KG1 (cell line): ENCODE results near the gene NUDT22.

Source experiments
- DNase-seq: peaks from one replicate; lab custom pipeline; 2025; lab: John Stamatoyannopoulos, UW

The NUDT22 gene

GRCh38 chr11:64207256-64208085, 18.6 kb upstream of the NUDT22 start:
- DNase-seq: peak; percentile 94

DNA sequence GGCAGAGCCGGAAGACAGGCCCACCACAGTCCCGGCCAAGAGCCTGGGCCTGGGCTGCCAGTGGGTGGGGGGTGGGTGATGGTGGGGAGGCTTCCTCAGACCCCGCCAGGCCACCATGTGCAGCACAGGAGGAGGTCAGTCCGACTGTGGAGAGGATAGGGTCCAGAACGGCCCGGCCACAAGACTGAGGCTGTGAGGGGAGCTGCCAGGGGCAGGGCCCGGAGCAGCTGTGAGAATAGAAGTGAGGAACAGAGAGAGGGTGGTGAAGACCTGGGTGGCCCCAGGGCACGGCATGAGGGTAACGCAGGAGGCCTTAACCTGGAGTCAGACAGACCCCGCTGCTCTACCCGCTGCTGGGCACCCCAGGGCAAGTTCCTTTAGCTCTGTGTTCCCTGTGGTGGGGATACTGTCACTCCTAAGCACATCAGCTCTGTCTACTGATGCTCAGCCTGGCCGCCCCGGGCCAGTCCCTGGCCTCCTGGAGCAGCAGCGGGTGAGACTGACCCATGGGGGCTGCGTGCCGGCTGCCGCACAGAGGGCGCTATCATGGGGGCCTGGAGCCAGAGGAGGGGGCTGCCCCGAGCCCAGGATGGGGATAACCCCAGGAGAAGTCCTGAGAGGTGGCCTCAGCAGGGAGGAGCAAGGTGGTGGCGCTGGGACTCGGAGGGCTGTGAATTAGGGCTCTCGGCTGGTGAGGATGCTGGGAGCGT, 17.8 kb upstream of the NUDT22 start:
- no peak for DNase-seq

DNA sequence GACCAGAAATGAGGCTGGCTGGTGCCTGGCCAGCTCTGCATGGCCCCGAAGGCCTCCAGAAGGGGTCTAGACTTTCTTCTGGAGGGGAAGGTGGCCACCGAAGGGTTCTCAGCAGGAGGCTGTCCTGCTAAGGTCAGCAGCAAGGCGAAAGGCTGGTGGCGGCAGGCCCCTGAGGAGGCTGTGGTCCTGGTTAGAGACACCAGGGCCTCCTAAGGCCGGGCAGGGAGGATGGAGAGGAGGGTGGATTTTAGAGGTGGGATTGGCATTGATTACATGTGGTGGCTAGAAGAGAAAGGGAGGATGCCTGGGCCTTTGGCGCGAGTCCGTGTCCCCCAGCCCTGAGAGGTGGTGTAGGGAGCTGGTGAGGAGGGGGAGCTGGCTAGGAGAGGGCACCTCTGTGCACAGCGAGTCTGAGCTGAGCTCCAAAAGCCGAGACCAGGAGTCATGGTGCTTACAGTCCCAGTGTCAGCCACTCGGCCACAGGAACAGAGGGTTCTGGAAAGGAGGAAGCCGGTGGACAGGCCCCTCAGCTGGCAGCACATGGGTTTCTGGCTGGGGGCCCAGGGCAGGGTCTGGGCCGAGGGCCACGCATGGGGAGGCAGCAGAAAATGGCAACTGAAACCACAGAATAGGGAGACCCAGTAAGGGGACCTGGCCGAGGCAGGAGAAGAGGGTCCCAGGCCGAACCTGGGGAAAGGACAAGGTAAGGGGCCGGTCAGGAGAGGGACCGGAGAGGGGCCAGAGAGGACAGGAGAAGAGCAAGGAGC, 17.1 kb upstream of the NUDT22 start:
- no peak for DNase-seq

GRCh38 chr11:64209563-64209843, 16.6 kb upstream of the NUDT22 start:
- DNase-seq: no peak

DNA sequence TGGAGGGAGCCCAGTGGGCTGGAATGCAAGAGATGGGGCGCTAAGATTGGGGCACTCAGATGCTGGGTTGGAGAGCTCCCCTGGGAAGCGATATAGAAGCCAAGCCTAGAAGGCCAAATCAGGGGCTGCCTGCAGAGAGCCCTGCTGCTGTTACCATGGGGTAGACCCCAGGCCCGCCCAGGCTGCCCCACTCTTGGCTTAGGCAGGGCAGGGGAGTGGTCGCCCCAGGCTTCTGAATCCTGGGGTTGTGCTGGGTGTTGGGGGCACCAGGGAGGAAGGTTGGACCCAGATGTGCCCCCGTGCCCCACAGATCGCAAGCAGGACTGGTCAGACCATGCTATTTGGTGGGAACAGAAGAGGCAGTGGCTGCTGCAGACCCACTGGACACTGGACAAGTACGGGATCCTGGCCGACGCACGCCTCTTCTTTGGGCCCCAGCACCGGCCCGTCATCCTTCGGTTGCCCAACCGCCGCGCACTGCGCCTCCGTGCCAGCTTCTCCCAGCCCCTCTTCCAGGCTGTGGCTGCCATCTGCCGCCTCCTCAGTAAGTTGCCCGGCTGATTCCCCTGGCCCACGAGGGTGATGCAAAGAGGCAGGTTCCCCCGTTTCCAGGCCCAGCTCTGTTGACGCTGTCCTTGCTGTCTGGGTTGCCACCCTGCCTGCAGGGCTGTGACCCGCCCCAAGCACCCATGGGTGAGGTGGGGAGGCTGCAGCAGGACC, 15.6 kb upstream of the NUDT22 start:
- DNase-seq: no peak

DNA sequence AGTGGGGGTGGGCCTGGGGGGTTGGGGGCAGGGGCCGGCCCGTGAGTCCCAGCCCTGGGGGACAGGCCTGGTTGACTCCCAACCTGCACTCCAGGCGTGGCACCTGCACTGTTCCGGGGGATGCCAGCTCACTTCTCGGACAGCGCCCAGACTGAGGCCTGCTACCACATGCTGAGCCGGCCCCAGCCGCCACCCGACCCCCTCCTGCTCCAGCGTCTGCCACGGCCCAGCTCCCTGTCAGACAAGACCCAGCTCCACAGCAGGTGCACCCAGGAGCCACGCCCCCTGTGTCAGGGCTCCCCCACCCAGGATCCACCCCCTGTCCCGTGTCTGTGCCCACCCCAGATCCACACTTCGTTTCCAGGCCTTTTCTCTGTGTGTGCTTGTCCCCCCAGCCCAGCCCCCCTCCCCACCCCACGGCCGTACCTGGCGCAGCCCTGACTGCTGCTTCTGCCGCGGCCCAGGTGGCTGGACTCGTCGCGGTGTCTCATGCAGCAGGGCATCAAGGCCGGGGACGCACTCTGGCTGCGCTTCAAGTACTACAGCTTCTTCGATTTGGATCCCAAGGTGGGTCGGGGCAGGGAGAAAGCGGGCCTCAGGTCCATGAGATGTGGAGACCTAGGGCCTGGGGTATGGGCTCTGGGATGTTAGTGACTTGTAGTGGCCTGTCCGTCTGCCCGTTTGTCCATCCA, 14.7 kb upstream of the NUDT22 start:
- no peak for DNase-seq

DNA sequence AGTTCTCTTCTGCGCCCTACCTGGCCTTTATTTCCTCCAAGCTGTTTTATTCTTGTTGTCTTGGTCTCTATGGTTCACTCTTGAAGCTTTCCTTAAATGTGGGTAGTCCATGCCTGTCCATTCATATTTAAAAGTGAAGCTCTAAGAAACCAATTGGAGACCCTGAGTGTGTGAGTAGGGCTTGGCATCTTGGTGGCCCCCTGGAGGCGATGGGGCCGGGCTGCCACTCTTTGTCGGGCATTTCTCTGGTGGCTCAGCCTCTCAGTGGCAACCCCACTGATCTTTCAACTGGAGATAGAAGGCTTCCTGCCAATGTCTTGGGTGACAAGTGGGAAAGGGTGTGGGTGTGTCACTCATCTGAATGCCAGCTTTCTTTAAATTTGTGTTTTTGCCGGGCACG, 9.2 kb upstream of the NUDT22 start:
- no peak for DNase-seq

DNA sequence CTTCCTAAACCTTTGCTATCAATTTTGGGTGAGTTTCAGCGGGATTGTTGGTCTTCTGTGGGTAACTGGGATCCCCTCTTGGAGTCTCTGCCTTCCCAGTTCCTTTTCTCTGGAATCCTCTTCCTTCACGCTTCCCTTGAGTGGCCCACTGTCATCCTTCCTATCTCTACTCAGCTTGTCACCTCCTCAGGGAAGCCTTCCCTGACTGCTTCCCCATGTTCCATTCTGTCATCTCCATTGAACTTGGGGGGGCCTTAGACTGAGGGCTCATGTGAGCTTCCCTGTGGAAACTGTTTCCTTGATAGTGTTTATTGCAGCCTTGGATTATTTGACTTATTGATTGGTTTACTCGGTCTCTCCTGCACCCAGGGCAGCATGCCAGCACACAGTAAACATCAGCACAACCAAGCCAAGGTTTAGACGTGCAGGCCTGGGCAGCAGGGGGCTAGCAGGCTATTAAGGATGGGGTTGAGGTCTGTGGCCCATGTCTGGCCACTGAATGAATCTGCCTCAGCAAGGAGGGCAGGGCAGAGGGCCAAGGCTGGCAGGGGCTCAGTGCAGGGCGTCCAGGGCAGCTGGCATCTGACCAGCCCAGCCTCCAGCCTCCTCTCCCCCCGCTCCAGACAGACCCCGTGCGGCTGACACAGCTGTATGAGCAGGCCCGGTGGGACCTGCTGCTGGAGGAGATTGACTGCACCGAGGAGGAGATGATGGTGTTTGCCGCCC, 7.3 kb upstream of the NUDT22 start:
- no peak for DNase-seq

- DNase-seq: no peak
These were observed 6.8 kb upstream of the NUDT22 start for GRCh38 chr11:64219354-64219684.

GRCh38 chr11:64219755-64220154, 6.3 kb upstream of the NUDT22 start:
- no peak for DNase-seq

DNA sequence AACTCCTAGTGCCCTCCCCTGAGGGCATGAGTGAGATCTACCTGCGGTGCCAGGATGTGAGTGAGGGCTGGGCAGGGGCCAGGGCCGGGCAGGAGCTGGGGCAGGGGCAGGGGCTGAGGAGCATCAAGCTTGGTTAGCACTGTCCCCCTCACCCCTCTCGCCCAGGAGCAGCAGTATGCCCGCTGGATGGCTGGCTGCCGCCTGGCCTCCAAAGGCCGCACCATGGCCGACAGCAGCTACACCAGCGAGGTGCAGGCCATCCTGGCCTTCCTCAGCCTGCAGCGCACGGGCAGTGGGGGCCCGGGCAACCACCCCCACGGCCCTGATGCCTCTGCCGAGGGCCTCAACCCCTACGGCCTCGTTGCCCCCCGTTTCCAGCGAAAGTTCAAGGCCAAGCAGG, 5.8 kb upstream of the NUDT22 start:
- no peak for DNase-seq

DNA sequence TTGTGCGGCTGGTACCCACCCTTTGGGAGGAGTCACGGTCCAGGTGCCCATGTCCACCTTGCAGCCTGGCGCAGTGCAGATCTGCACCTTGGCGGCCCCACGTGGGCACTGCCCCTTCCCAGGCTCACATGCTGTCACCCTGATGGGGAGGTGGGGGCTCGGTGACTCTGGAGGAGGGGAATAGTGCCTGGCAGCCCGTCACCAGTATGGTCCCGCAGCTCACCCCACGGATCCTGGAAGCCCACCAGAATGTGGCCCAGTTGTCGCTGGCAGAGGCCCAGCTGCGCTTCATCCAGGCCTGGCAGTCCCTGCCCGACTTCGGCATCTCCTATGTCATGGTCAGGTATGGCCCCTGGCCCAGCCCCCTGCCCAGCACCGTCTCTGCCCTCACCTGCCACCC, 5.3 kb upstream of the NUDT22 start:
- no peak for DNase-seq

DNA sequence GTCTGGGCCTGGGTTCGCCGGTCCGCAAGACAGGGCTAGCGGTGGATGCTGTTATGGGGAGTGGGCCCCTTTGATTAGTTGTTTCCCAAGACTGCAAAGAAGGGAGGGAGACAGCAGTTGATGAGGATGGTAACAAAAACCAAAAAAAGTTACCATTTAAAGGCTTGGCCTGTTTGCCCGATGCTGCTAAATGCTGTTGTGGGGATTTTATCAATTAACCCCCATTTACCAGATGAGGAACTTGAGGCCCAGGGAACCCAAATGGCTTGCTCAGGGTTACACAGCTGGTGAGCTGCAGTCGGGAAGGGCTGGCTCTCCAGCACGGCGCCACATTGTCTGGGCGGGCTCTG, 3.4 kb upstream of the NUDT22 start:
- DNase-seq: no peak

- DNase-seq: no peak
These were observed 2.9 kb upstream of the NUDT22 start for GRCh38 chr11:64223001-64223651.

- DNase-seq: no peak
These were observed 1.8 kb upstream of the NUDT22 start for GRCh38 chr11:64224151-64224890.

DNA sequence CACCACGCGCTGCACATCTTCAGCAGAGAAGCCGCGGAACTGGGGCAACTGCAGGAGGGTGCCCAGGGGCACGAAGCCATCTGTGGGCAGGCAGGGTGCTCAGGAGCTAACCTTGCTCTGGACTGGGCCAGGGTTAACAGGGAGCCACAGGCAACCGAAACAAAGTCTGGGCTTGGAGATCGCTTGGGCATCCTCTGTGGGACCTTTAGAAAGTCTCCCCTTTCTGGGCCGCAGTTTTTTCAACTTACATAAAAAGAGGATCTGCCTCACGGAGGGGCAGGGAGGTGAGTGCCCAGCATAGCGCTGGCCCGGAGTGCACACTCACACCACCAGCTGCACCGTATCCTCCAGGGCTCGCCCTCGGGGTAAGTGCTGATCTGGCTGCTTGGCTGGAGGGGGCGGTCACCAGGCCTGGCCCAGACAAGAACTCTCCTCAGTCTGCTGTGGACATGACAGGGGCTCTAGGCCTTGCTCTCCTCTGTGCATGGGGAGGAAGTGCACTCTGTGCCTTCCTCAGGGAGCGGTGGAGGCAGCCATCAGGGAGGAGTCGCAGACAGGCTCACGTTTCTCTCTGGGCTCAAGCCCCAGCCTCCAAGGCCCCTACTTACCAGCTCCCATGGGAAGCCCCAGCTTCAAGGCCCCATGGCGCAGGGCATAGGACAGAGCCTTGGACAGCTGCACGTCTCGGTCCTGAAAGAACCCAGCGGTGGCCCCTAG, 1.0 kb upstream of the NUDT22 start:
- peak; percentile 41 for DNase-seq

DNA sequence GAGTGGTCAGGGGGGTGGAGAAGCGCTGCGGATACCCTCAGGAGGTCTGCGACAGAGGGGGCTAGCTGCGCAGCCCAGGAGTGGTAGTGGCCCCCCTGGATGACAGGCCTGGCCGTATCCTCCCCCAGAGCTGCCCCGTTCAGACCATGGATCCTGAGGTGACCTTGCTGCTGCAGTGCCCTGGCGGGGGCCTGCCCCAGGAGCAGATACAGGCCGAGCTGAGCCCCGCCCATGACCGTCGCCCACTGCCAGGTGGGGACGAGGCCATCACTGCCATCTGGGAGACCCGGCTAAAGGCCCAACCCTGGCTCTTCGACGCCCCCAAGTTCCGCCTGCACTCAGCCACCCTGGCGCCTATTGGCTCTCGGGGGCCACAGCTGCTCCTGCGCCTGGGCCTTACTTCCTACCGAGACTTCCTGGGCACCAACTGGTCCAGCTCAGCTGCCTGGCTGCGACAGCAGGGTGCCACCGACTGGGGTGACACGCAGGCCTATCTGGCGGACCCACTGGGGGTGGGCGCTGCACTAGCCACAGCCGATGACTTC, 505 bp downstream of the NUDT22 start:
- DNase-seq: peak; percentile 77

DNA sequence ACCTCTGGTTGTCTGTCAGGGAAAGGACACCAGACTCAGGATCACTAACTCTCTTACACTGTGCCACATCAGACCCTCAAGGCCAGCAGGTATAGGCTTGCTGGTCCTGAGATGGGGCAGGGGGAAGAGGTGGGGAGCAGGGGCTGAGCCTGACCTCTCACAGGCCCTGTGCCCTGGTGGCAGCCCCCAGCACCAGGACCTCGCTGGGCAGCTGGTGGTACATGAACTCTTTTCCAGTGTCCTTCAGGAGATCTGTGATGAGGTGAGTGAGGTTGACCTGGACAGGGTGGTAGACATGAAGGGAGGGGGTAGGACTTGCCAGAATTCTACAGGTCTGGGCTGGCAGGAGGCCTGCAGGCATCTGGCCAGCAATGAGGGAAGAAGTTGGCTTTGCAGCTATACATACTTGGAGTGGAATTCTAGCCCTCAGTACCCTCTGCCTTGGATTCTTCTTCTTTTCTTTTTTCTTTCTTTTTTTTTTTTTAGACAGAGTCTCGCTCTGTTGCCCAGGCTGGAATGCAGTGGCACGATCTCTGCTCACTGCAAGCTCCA, 1.4 kb downstream of the NUDT22 start:
- no peak for DNase-seq
